KMS-11 (cell line): ENCODE data around the gene RAD18.

Source experiments
- H2AFZ ChIP-seq: fragments of 200-600 bp; sonication (generic); 2 replicates; pipeline ENCODE4 v1.6.1; 2016; ENCODE audit warnings: antibody characterized with exemption, mixed run types, low read depth
- H3K27ac ChIP-seq: fragments of 200-600 bp; sonication (generic); 2 replicates; pipeline ENCODE4 v1.6.1; 2016; ENCODE audit warnings: mild to moderate bottlenecking, mixed run types
- H3K27me3 ChIP-seq: fragments of 200-600 bp; sonication (generic); 2 replicates; pipeline ENCODE4 v1.6.1; 2017; ENCODE audit warnings: mild to moderate bottlenecking, low read depth, mixed run types, moderate library complexity; ENCODE audit not compliant: insufficient read depth
- H3K36me3 ChIP-seq: fragments of 200-600 bp; sonication (generic); 2 replicates; pipeline ENCODE4 v1.6.1; 2017; ENCODE audit warnings: mild to moderate bottlenecking, mixed run types; ENCODE audit not compliant: insufficient read depth
- H3K4me1 ChIP-seq: fragments of 200-600 bp; sonication (generic); 2 replicates; pipeline ENCODE4 v1.6.1; 2016; ENCODE audit warnings: mild to moderate bottlenecking, low read depth, mixed run types; ENCODE audit not compliant: poor library complexity, severe bottlenecking
- H3K4me2 ChIP-seq: fragments of 200-600 bp; sonication (generic); 2 replicates; pipeline ENCODE4 v1.7.0; 2016; ENCODE audit warnings: mild to moderate bottlenecking, mixed run types
- H3K4me3 ChIP-seq: fragments of 200-600 bp; sonication (generic); IDR thresholded peaks from 2 replicates; pipeline ENCODE4 v1.6.1; 2017; ENCODE audit warnings: low read depth, low read length, mixed read lengths; ENCODE audit not compliant: insufficient read depth
- H3K79me2 ChIP-seq: fragments of 200-600 bp; sonication (generic); 2 replicates; pipeline ENCODE4 v1.6.1; 2016; ENCODE audit warnings: low read depth, mixed run types; ENCODE audit not compliant: insufficient read depth
- H3K9ac ChIP-seq: fragments of 200-600 bp; sonication (generic); 2 replicates; pipeline ENCODE4 v1.6.1; 2016; ENCODE audit warnings: mild to moderate bottlenecking, mixed run types
- H4K20me1 ChIP-seq: fragments of 200-600 bp; sonication (generic); 2 replicates; pipeline ENCODE4 v1.6.1; 2016; ENCODE audit warnings: mild to moderate bottlenecking, mixed run types; ENCODE audit not compliant: insufficient read depth
- CTCF ChIP-seq: fragments of 200-600 bp; sonication (generic); conservative IDR thresholded peaks from 2 replicates; pipeline ENCODE4 v1.6.1; 2017; ENCODE audit warnings: low read depth, mild to moderate bottlenecking, antibody characterized with exemption, low read length, moderate library complexity, mixed read lengths

The RAD18 gene

DNA sequence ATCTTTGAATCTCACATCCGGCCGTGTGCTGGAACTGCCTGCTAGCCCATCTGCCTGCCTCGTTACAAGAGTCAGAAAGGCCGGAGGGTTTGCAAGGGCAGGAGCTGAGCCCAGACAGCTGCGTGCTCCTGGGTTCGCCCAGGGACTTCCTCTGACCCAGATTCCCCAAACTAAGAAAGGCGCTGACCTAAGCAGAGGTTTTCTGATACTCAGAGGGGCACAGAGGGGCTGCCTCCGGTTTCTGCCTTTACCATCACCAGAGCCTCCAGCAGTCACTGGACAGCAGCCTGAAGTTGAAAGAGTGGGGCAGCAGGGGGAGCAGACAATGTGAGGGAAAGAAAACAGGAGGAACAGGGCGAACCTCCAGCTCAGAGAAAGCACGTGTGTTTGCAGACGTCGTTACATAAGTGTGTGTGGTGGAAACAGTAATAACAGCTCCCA is 33.4 kb upstream of the RAD18 start:
- no peaks in the 10 kb centered on the region for H3K27me3 ChIP-seq
- no peaks in the 10 kb centered on the region for H3K79me2 ChIP-seq
- H3K36me3 ChIP-seq, result no peaks in the 10 kb centered on the region
- H4K20me1 ChIP-seq, result no peaks in the 10 kb centered on the region
- no peak overlapping the region for H3K27ac ChIP-seq
- H3K4me3 ChIP-seq, result no peak overlapping the region
- no peak for TF ChIP-seq CTCF
- H2AFZ ChIP-seq, result no peak overlapping the region
- H3K4me1 ChIP-seq, result no peaks in the 10 kb centered on the region
- H3K4me2 ChIP-seq, result no peak overlapping the region
- H3K9ac ChIP-seq, result no peak overlapping the region

- Histone ChIP-seq H3K79me2 (no peaks in the 10 kb centered on the region), H3K27ac (no peak overlapping the region), H3K4me2 (no peak overlapping the region), H3K27me3 (no peaks in the 10 kb centered on the region), H3K4me1 (no peaks in the 10 kb centered on the region), H3K36me3 (no peaks in the 10 kb centered on the region), H4K20me1 (no peaks in the 10 kb centered on the region), H3K4me3 (no peak overlapping the region), H3K9ac (no peak overlapping the region), H2AFZ (no peak overlapping the region)
- TF ChIP-seq CTCF, result no peak
Observed at GRCh38 chr3:8996216-8996615, 32.9 kb upstream of the RAD18 start.

GRCh38 chr3:8994226-8994625 is 31.0 kb upstream of the RAD18 start:
- no peak overlapping the region for H3K4me3 ChIP-seq
- H3K36me3 ChIP-seq, result no peaks in the 10 kb centered on the region
- no peaks in the 10 kb centered on the region for H3K4me1 ChIP-seq
- no peak overlapping the region for H2AFZ ChIP-seq
- no peaks in the 10 kb centered on the region for H4K20me1 ChIP-seq
- H3K9ac ChIP-seq, result no peak overlapping the region
- H3K27ac ChIP-seq, result no peak overlapping the region
- no peaks in the 10 kb centered on the region for H3K79me2 ChIP-seq
- TF ChIP-seq CTCF, result no peak
- H3K27me3 ChIP-seq, result no peaks in the 10 kb centered on the region
- no peak overlapping the region for H3K4me2 ChIP-seq

- no peak overlapping the region for H3K9ac ChIP-seq
- H3K4me2 ChIP-seq, result no peak overlapping the region
- no peak for TF ChIP-seq CTCF
- no peaks in the 10 kb centered on the region for H3K36me3 ChIP-seq
- H2AFZ ChIP-seq, result no peak overlapping the region
- H3K4me3 ChIP-seq, result no peak overlapping the region
- H3K4me1 ChIP-seq, result no peaks in the 10 kb centered on the region
- H4K20me1 ChIP-seq, result no peaks in the 10 kb centered on the region
- no peaks in the 10 kb centered on the region for H3K27me3 ChIP-seq
- no peak overlapping the region for H3K27ac ChIP-seq
- no peaks in the 10 kb centered on the region for H3K79me2 ChIP-seq
Observed at GRCh38 chr3:8993331-8993730, 30.1 kb upstream of the RAD18 start.
